Transverse colon (tissue), 4 donors: ENCODE results near the gene CCNL1. TPM values are rescaled to one million over a fixed set of nuclear protein-coding genes. Genes with fewer than 3 reads are reported as not detected.

Experiments used
- DNase-seq: peaks from one replicate; pipeline ENCODE4 v3.0.0-alpha.2; 2019
- H3K27ac ChIP-seq, 4 donors: fragments of 200-600 bp; sonication (generic); 2 replicates each; pipeline ENCODE4 v1.5.1; 2016 to 2018; ENCODE audit warnings: inconsistent platforms in 4 of 4
- H3K27me3 ChIP-seq: fragments of 200-600 bp; sonication (generic); 2 replicates; pipeline ENCODE4 v1.5.1; 2017; ENCODE audit warnings: inconsistent platforms
- H3K36me3 ChIP-seq, 4 donors: fragments of 200-600 bp; sonication (generic); 2 replicates each; pipeline ENCODE4 v1.5.1; 2017 to 2019; ENCODE audit warnings: inconsistent platforms in 4 of 4
- H3K4me1 ChIP-seq, 4 donors: fragments of 200-600 bp; sonication (generic); 2 replicates each; pipeline ENCODE4 v1.5.1; 2017 to 2020; ENCODE audit warnings: inconsistent platforms in 4 of 4
- H3K4me3 ChIP-seq, 4 donors: fragments of 200-600 bp; sonication (generic); 1 replicate in 1 of 4; 2 replicates in 3 of 4; pipeline versions ENCODE4 v1.5.1 to v1.6.1; 2017 to 2019; ENCODE audit warnings: inconsistent platforms in 4 of 4
- H3K9me3 ChIP-seq, 2 donors: fragments of 200-600 bp; sonication (generic); 2 replicates each; pipeline ENCODE4 v1.5.1; 2017 to 2019; ENCODE audit warnings: inconsistent platforms in 2 of 2
- CTCF ChIP-seq, 5 experiments: fragments of 200-600 bp in 3 of 5; fragments of 450-650 bp in 2 of 5; sonication (generic) in 3 of 5; IDR thresholded peaks; 1 replicate in 2 of 5; 2 replicates in 3 of 5; pipeline ENCODE4 v1.5.1; 2016 to 2017; ENCODE audit warnings: antibody characterized with exemption in 5 of 5, inconsistent platforms in 3 of 5, mild to moderate bottlenecking in 2 of 5, moderate library complexity in 1 of 5
- EP300 ChIP-seq: sonication (generic); formaldehyde crosslinking; IDR thresholded peaks from one replicate; pipeline ENCODE4 v1.6.1; 2017; ENCODE audit warnings: antibody characterized with exemption, low read depth
- POLR2A ChIP-seq: fragments of 450-650 bp; IDR thresholded peaks from one replicate; pipeline ENCODE4 v1.6.1; 2016; ENCODE audit warnings: antibody characterized with exemption, mild to moderate bottlenecking, moderate library complexity
- POLR2AphosphoS5 ChIP-seq, 3 donors: sonication (generic); formaldehyde crosslinking; IDR thresholded peaks; one replicate each; pipeline ENCODE4 v1.6.1; 2016; ENCODE audit warnings: antibody characterized with exemption in 3 of 3
- WGBS, 2 donors: methylation state at CpG; one replicate each; pipeline ENCODE4 v1.1.5; 2018; ENCODE audit warnings: low coverage in 1 of 2; 5-methylcytosine and 5-hydroxymethylcytosine counted together
- in situ Hi-C, 4 donors: fragments of 200-750 bp; cut with MboI; loops; one replicate each; pipeline versions ENCODE4 v1.15.0 to v1.15.1; 2017; ENCODE audit warnings: low sequenced_read_pairs in 3 of 4, low pct_ligation_motif_present in 1 of 4, low pct_unique_long_range_greater_than_20kb in 1 of 4
- intact Hi-C: fragments of 100-400 bp; cut with DNase I; formaldehyde crosslinking; loops from one replicate; pipeline ENCODE4 v1.15.1; 2023; ENCODE audit warnings: low total_unique reads
- total RNA-seq, 4 donors: library from RNA; depleted of rRNA; stranded (reverse); fragments of >200 nt; gene quantifications; one replicate each; pipeline ENCODE4 v1.1.0, GENCODE V29; 2016

CCNL1 gene
- total RNA-seq, 4 donors from 2014 or later = 288 to 422 (median 308) TPM

- Histone ChIP-seq H3K36me3 (no peaks in the 10 kb centered on the region), H3K27me3 (no peaks in the 10 kb centered on the region), H3K27ac (peak overlapping the region; percentile 91 to 94 (median 92)), H3K4me3 (no peak overlapping the region), H3K9me3 (no peaks in the 10 kb centered on the region), H3K4me1 (peaks cover 24 to 76% (median 54%) of the 10 kb centered on the region in 4 donors)
- intact Hi-C loops (loop anchor here (10.0 kb wide), 1 partner anchor 585 kb away; no protein-coding TSS in a partner anchor), in situ Hi-C loops (loop anchor here in 2 of 4 donors (10.0 kb wide), 1 partner anchor 45 kb away; no protein-coding TSS in a partner anchor)
- 33 to 63% methylated on average over 2 to 20 of the region's 20 CpGs for WGBS, 2 donors
- no peak for TF ChIP-seq CTCF (IDR thresholded peaks at IDR 0.05)
- peak; percentile 75 for TF ChIP-seq POLR2A
- peak; percentile 63 for DNase-seq
These were observed 30.0 kb downstream of the CCNL1 start for GRCh38 chr3:157129803-157130466.

DNA sequence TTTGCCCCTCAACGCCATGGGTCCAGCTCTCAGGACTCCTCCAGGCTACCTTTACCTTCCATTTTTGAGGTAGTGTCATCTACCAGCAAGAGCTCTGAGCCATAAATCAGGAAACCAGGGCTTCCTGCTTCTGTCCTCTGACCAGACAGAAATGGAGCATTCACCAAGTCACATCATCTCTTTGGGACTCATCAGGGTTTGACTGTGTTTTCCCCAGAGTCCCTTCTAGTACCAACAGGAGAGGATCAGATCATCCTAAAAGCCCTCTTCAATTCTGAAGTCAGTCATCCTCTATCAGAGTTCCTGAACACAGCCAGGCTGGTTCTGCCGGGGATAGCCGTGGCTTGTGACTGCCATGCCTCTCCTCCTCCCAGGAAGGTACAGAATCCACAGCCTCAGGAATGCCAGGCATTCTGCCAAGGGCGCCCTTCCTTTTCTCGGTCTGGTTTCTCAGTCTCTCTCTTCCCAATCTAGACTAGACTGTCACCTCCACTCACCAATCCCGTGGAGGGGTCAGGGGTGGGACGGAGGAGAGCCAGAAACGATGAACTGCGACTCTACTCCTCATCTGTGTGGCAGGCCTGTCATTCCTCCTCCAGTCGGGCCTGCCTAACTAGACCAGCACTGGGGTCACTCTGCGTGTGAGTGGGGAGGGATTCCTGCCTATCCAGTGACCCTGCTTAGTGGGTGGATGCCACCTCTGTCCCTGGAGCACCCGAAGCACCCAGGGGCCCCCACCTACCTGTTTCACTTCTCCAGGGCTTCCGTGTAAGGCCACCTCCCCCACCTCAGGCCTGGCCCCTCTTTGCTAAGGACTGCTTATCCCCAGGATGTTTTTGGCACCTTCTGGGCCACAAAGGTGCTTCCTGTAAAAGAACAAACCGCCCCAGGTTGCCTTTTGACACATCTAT, 30.9 kb downstream of the CCNL1 start:
- intact Hi-C loops (no loop called here), in situ Hi-C loops (no loop called here)
- Histone ChIP-seq H3K4me3 (no peak overlapping the region), H3K27ac (peak overlapping the region; percentile 91 to 94 (median 92)), H3K27me3 (no peaks in the 10 kb centered on the region), H3K36me3 (no peaks in the 10 kb centered on the region), H3K9me3 (no peaks in the 10 kb centered on the region), H3K4me1 (peaks cover 24 to 68% (median 48%) of the 10 kb centered on the region in 4 donors)
- WGBS, 2 donors = 49 to 50% methylated on average over 2 to 14 of the region's 14 CpGs
- TF ChIP-seq POLR2AphosphoS5 (IDR thresholded peaks at IDR 0.05) (no peak), EP300 (no peak), POLR2A (no peak), CTCF (IDR thresholded peaks at IDR 0.05) (no peak)
- peak; percentile 77 for DNase-seq

- Histone ChIP-seq H3K36me3 (no peaks in the 10 kb centered on the region), H3K9me3 (no peaks in the 10 kb centered on the region), H3K4me3 (no peak overlapping the region), H3K27ac (peak overlapping the region; percentile 91 to 94 (median 92)), H3K4me1 (peaks cover 24 to 68% (median 48%) of the 10 kb centered on the region in 4 donors), H3K27me3 (no peaks in the 10 kb centered on the region)
- no peak for DNase-seq
- TF ChIP-seq POLR2AphosphoS5 (IDR thresholded peaks at IDR 0.05) (no peak), EP300 (no peak), POLR2A (no peak), CTCF (IDR thresholded peaks at IDR 0.05) (no peak)
- 46 to 59% methylated on average over 3 to 8 of the region's 8 CpGs for WGBS, 2 donors
- in situ Hi-C loops (no loop called here), intact Hi-C loops (no loop called here)
These were observed 31.8 kb downstream of the CCNL1 start for GRCh38 chr3:157127831-157128767.
